Stimulated activated naive CD8-positive, alpha-beta T cell treated with anti-CD3 and anti-CD28 coated beads, Interleukin-15, Interleukin-2, amounts not matched to agents 100 ng/mL and 50 ng/mL, for 24 hours (primary cell): ENCODE measurements around the gene SDHB.
A peak's percentile ranks its signal among the peaks of the same experiment; 100 is the strongest.

Experiments used
- H3K27ac Mint-ChIP-seq: one replicate; pipeline ENCODE4 v1.8.0; 2021; ENCODE audit warnings: mild to moderate bottlenecking, mixed read lengths
- H3K27me3 Mint-ChIP-seq: one replicate; pipeline ENCODE4 v1.8.0; 2021; ENCODE audit warnings: mixed read lengths
- H3K36me3 Mint-ChIP-seq: one replicate; pipeline ENCODE4 v1.8.0; 2021; ENCODE audit warnings: low read depth, mixed read lengths
- H3K4me1 Mint-ChIP-seq: one replicate; pipeline ENCODE4 v1.8.0; 2021; ENCODE audit warnings: low read depth, mixed read lengths
- H3K4me3 Mint-ChIP-seq: one replicate; pipeline ENCODE4 v1.8.0; 2021; ENCODE audit warnings: mild to moderate bottlenecking, mixed read lengths
- H3K9me3 Mint-ChIP-seq: one replicate; pipeline ENCODE4 v1.8.0; 2021; ENCODE audit warnings: mixed read lengths

The SDHB gene

GRCh38 chr1:16981269-16981849, 72.5 kb downstream of the SDHB start:
- H3K27ac Mint-ChIP-seq: peak overlapping the region; percentile 36
- H3K9me3 Mint-ChIP-seq: no peaks in the 10 kb centered on the region
- H3K27me3 Mint-ChIP-seq: peaks cover 24% of the 10 kb centered on the region
- H3K4me1 Mint-ChIP-seq: peaks cover 9% of the 10 kb centered on the region
- peaks cover 6% of the 10 kb centered on the region for H3K36me3 Mint-ChIP-seq
- H3K4me3 Mint-ChIP-seq: peak overlapping the region; percentile 52

- H3K4me1 Mint-ChIP-seq: peaks cover 9% of the 10 kb centered on the region
- H3K9me3 Mint-ChIP-seq: no peaks in the 10 kb centered on the region
- peak within 1 kb of the TSS; percentile 36 for H3K27ac Mint-ChIP-seq
- H3K4me3 Mint-ChIP-seq: peak within 1 kb of the TSS; percentile 52
- peaks cover 2% of the 10 kb centered on the region for H3K36me3 Mint-ChIP-seq
- H3K27me3 Mint-ChIP-seq: peaks cover 24% of the 10 kb centered on the region
Observed at GRCh38 chr1:16980473-16981268, 73.2 kb downstream of the SDHB start, which contains the start of gene MFAP2. MFAP2 (minus strand) TSS chr1:16980620; CDS start chr1:16978273, 2,347 bp downstream.

GRCh38 chr1:16979475-16980327, 74.1 kb downstream of the SDHB start:
- Mint-ChIP-seq H3K4me1 (peaks cover 9% of the 10 kb centered on the region), H3K9me3 (no peaks in the 10 kb centered on the region), H3K27ac (no peak overlapping the region), H3K36me3 (no peaks in the 10 kb centered on the region), H3K4me3 (no peak overlapping the region), H3K27me3 (peaks cover 24% of the 10 kb centered on the region)

- Mint-ChIP-seq H3K27ac (no peak overlapping the region), H3K9me3 (no peaks in the 10 kb centered on the region), H3K4me1 (peaks cover 9% of the 10 kb centered on the region), H3K4me3 (no peak overlapping the region), H3K27me3 (peaks cover 24% of the 10 kb centered on the region), H3K36me3 (no peaks in the 10 kb centered on the region)
Observed at GRCh38 chr1:16978567-16979474, 75.0 kb downstream of the SDHB start.

GRCh38 chr1:16978139-16978538, 75.7 kb downstream of the SDHB start:
- Mint-ChIP-seq H3K4me1 (peaks cover 9% of the 10 kb centered on the region), H3K27me3 (peaks cover 21% of the 10 kb centered on the region), H3K4me3 (no peak overlapping the region), H3K27ac (no peak overlapping the region), H3K9me3 (no peaks in the 10 kb centered on the region), H3K36me3 (no peaks in the 10 kb centered on the region)

GRCh38 chr1:16977377-16977776, 76.5 kb downstream of the SDHB start:
- H3K4me3 Mint-ChIP-seq: no peak overlapping the region
- H3K36me3 Mint-ChIP-seq: no peaks in the 10 kb centered on the region
- no peak overlapping the region for H3K27ac Mint-ChIP-seq
- H3K4me1 Mint-ChIP-seq: peaks cover 9% of the 10 kb centered on the region
- H3K9me3 Mint-ChIP-seq: no peaks in the 10 kb centered on the region
- H3K27me3 Mint-ChIP-seq: peaks cover 16% of the 10 kb centered on the region

GRCh38 chr1:16976966-16977365, 76.9 kb downstream of the SDHB start:
- Mint-ChIP-seq H3K27me3 (peaks cover 16% of the 10 kb centered on the region), H3K27ac (no peak overlapping the region), H3K4me1 (peaks cover 9% of the 10 kb centered on the region), H3K4me3 (no peak overlapping the region), H3K36me3 (no peaks in the 10 kb centered on the region), H3K9me3 (no peaks in the 10 kb centered on the region)

- Mint-ChIP-seq H3K27ac (no peak overlapping the region), H3K36me3 (no peaks in the 10 kb centered on the region), H3K9me3 (no peaks in the 10 kb centered on the region), H3K4me1 (peaks cover 2% of the 10 kb centered on the region), H3K27me3 (peaks cover 7% of the 10 kb centered on the region), H3K4me3 (no peak overlapping the region)
Observed at GRCh38 chr1:16975838-16976237, 78.0 kb downstream of the SDHB start.

GRCh38 chr1:16975211-16975610, 78.6 kb downstream of the SDHB start:
- Mint-ChIP-seq H3K36me3 (no peaks in the 10 kb centered on the region), H3K27me3 (peaks cover 5% of the 10 kb centered on the region), H3K4me3 (no peak overlapping the region), H3K9me3 (no peaks in the 10 kb centered on the region), H3K4me1 (no peaks in the 10 kb centered on the region), H3K27ac (no peak overlapping the region)

GRCh38 chr1:16973215-16973614, 80.6 kb downstream of the SDHB start:
- Mint-ChIP-seq H3K27me3 (no peaks in the 10 kb centered on the region), H3K27ac (no peak overlapping the region), H3K9me3 (no peaks in the 10 kb centered on the region), H3K36me3 (no peaks in the 10 kb centered on the region), H3K4me3 (no peak overlapping the region), H3K4me1 (no peaks in the 10 kb centered on the region)

GRCh38 chr1:16972189-16972895, 81.5 kb downstream of the SDHB start:
- Mint-ChIP-seq H3K9me3 (no peaks in the 10 kb centered on the region), H3K27ac (no peak overlapping the region), H3K36me3 (no peaks in the 10 kb centered on the region), H3K4me1 (no peaks in the 10 kb centered on the region), H3K4me3 (no peak overlapping the region), H3K27me3 (no peaks in the 10 kb centered on the region)

GRCh38 chr1:16971341-16972188, 82.3 kb downstream of the SDHB start:
- Mint-ChIP-seq H3K36me3 (no peaks in the 10 kb centered on the region), H3K4me1 (no peaks in the 10 kb centered on the region), H3K4me3 (no peak overlapping the region), H3K9me3 (no peaks in the 10 kb centered on the region), H3K27ac (no peak overlapping the region), H3K27me3 (no peaks in the 10 kb centered on the region)
